ENCODE results near the gene CXorf49B.

Gene CXorf49B

GRCh38 chrX:71809886-71810285 is 46.7 kb downstream of the CXorf49B start:
- H3K9me3 ChIP-seq (ENCODE audit: insufficient read depth, low read length): no peaks in the 10 kb centered on the region
- H3K9ac ChIP-seq (ENCODE audit: low read length): no peak overlapping the region
- no peak overlapping the region for H3K27ac ChIP-seq (ENCODE audit: low read length)
- H2AFZ ChIP-seq (ENCODE audit: low read depth, low read length): no peak overlapping the region
- no peaks in the 10 kb centered on the region for H3K4me1 ChIP-seq (ENCODE audit: low read length)
- no peaks in the 10 kb centered on the region for H4K20me1 ChIP-seq (ENCODE audit: insufficient read depth, low read length)
- H3K27me3 ChIP-seq (ENCODE audit: low read depth, low read length): peaks cover 3% of the 10 kb centered on the region; the same call in 1 of the 2 replicates
- H3K4me2 ChIP-seq (ENCODE audit: low read length): no peak overlapping the region
- no peak for TF ChIP-seq CTCF (IDR thresholded peaks at IDR 0.05; ENCODE audit: low read depth, low read length)
- no peak for TF ChIP-seq EZH2phosphoT487 (IDR thresholded peaks at IDR 0.05; ENCODE audit: low read depth)
- H3K36me3 ChIP-seq (replicated peaks; ENCODE audit: low read depth, low read length): no peaks in the 10 kb centered on the region
- H3K4me3 ChIP-seq (ENCODE audit: low read length): no peak overlapping the region
- H3K79me2 ChIP-seq (ENCODE audit: low read length): no peaks in the 10 kb centered on the region

- no peaks in the 10 kb centered on the region for H3K4me1 ChIP-seq (ENCODE audit: low read length)
- H3K9ac ChIP-seq (ENCODE audit: low read length): no peak overlapping the region
- peaks cover 3% of the 10 kb centered on the region; the same call in 1 of the 2 replicates for H3K27me3 ChIP-seq (ENCODE audit: low read depth, low read length)
- TF ChIP-seq CTCF (IDR thresholded peaks at IDR 0.05; ENCODE audit: low read depth, low read length): no peak
- TF ChIP-seq EZH2phosphoT487 (IDR thresholded peaks at IDR 0.05; ENCODE audit: low read depth): no peak
- H3K9me3 ChIP-seq (ENCODE audit: insufficient read depth, low read length): no peaks in the 10 kb centered on the region
- no peaks in the 10 kb centered on the region for H4K20me1 ChIP-seq (ENCODE audit: insufficient read depth, low read length)
- no peaks in the 10 kb centered on the region for H3K79me2 ChIP-seq (ENCODE audit: low read length)
- H3K4me2 ChIP-seq (ENCODE audit: low read length): no peak overlapping the region
- H2AFZ ChIP-seq (ENCODE audit: low read depth, low read length): no peak overlapping the region
- no peak overlapping the region for H3K27ac ChIP-seq (ENCODE audit: low read length)
- no peaks in the 10 kb centered on the region for H3K36me3 ChIP-seq (replicated peaks; ENCODE audit: low read depth, low read length)
- no peak overlapping the region for H3K4me3 ChIP-seq (ENCODE audit: low read length)
Observed at GRCh38 chrX:71814123-71814912, 51.2 kb downstream of the CXorf49B start.

GRCh38 chrX:71815121-71815905 is 52.2 kb downstream of the CXorf49B start:
- H3K27ac ChIP-seq (ENCODE audit: low read length): no peak overlapping the region
- TF ChIP-seq CTCF (IDR thresholded peaks at IDR 0.05; ENCODE audit: low read depth, low read length) (no peak), EZH2phosphoT487 (IDR thresholded peaks at IDR 0.05; ENCODE audit: low read depth) (no peak)
- no peak overlapping the region for H3K4me2 ChIP-seq (ENCODE audit: low read length)
- H3K9me3 ChIP-seq (ENCODE audit: insufficient read depth, low read length): no peaks in the 10 kb centered on the region
- no peak overlapping the region for H3K4me3 ChIP-seq (ENCODE audit: low read length)
- H2AFZ ChIP-seq (ENCODE audit: low read depth, low read length): no peak overlapping the region
- H3K4me1 ChIP-seq (ENCODE audit: low read length): no peaks in the 10 kb centered on the region
- no peaks in the 10 kb centered on the region for H3K36me3 ChIP-seq (replicated peaks; ENCODE audit: low read depth, low read length)
- H3K27me3 ChIP-seq (ENCODE audit: low read depth, low read length): peaks cover 3% of the 10 kb centered on the region; the same call in 1 of the 2 replicates
- H3K79me2 ChIP-seq (ENCODE audit: low read length): no peaks in the 10 kb centered on the region
- no peak overlapping the region for H3K9ac ChIP-seq (ENCODE audit: low read length)
- no peaks in the 10 kb centered on the region for H4K20me1 ChIP-seq (ENCODE audit: insufficient read depth, low read length)

- H3K79me2 ChIP-seq (ENCODE audit: low read length): no peaks in the 10 kb centered on the region
- no peak overlapping the region for H3K4me2 ChIP-seq (ENCODE audit: low read length)
- no peaks in the 10 kb centered on the region for H3K9me3 ChIP-seq (ENCODE audit: insufficient read depth, low read length)
- H2AFZ ChIP-seq (ENCODE audit: low read depth, low read length): no peak overlapping the region
- no peak for TF ChIP-seq EZH2phosphoT487 (IDR thresholded peaks at IDR 0.05; ENCODE audit: low read depth)
- no peak for TF ChIP-seq CTCF (IDR thresholded peaks at IDR 0.05; ENCODE audit: low read depth, low read length)
- H3K27ac ChIP-seq (ENCODE audit: low read length): no peak overlapping the region
- no peaks in the 10 kb centered on the region for H3K4me1 ChIP-seq (ENCODE audit: low read length)
- no peaks in the 10 kb centered on the region for H3K36me3 ChIP-seq (replicated peaks; ENCODE audit: low read depth, low read length)
- H3K9ac ChIP-seq (ENCODE audit: low read length): no peak overlapping the region
- H3K4me3 ChIP-seq (ENCODE audit: low read length): no peak overlapping the region
- H4K20me1 ChIP-seq (ENCODE audit: insufficient read depth, low read length): no peaks in the 10 kb centered on the region
- peaks cover 3% of the 10 kb centered on the region; the same call in 1 of the 2 replicates for H3K27me3 ChIP-seq (ENCODE audit: low read depth, low read length)
Observed at GRCh38 chrX:71815906-71816156, 52.7 kb downstream of the CXorf49B start.
